Ishikawa (cell line): Measurements from ENCODE around the gene KATNIP.

Experiments used
- CEBPB ChIP-seq: IDR thresholded peaks from 2 replicates; pipeline ENCODE4 v1.6.1; 2012
- EGR1 ChIP-seq: IDR thresholded peaks from 2 replicates; pipeline ENCODE4 v1.6.1; 2012
- EP300 ChIP-seq: IDR thresholded peaks from 2 replicates; pipeline ENCODE4 v1.6.1; 2012; ENCODE audit warnings: borderline replicate concordance
- FOXM1 ChIP-seq: IDR thresholded peaks from 2 replicates; pipeline ENCODE4 v1.6.1; 2012; ENCODE audit warnings: low read depth, borderline replicate concordance
- NFIC ChIP-seq: IDR thresholded peaks from 2 replicates; pipeline ENCODE4 v1.6.1; 2012
- TF ChIP-seq, protein P1 (sequence below): IDR thresholded peaks from 2 replicates; pipeline ENCODE4 v1.6.1; 2012; ENCODE audit warnings: low read depth, mild to moderate bottlenecking

DNA sequence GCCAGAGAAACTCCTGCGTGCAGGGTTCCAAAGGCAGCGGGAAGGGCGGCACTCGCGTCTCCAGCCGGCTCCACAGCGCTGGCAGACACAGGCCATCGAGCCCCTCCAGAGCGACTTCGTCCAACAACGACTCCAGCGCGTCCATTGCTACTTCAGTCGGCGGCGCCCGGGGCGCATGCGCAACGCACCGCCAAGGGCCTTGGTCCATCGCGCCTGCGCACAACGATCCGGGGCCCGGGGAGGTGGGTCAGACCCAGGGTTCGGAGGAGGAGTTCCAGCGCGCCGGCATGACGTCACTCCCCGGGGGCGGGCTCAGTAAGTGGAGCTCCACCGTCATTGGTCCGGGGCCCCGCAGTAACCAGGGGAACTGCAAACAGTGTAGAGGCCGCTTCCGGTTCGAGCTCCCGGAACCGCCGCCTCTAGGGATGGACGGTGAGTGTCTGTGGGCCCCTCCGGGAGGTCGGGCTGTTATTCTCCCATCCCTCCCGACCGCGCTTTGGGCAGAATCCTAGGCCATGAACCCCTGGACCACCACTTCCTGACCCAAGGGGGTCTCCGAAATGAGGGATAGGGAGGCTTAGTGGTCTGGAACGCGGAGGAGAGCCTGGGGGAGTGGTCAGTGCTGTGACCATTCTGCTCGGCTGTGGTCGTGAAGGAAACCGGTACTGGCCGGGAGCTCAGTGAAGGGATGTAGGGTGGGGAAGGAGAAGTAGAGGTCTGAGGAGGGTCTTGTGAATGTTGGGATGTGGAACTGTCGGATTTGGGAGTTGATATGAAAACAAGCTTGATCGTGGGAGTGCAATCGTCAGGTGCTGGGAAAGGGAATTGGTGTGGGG, at the start of gene KATNIP, which contains the start of gene GTF3C1:
- TF ChIP-seq CEBPB (no peak), FOXM1 (no peak), EGR1 (no peak), EP300 (peak; percentile 13; the same call in 1 of the 2 replicates), NFIC (no peak)
- TF ChIP-seq, protein P1, sequence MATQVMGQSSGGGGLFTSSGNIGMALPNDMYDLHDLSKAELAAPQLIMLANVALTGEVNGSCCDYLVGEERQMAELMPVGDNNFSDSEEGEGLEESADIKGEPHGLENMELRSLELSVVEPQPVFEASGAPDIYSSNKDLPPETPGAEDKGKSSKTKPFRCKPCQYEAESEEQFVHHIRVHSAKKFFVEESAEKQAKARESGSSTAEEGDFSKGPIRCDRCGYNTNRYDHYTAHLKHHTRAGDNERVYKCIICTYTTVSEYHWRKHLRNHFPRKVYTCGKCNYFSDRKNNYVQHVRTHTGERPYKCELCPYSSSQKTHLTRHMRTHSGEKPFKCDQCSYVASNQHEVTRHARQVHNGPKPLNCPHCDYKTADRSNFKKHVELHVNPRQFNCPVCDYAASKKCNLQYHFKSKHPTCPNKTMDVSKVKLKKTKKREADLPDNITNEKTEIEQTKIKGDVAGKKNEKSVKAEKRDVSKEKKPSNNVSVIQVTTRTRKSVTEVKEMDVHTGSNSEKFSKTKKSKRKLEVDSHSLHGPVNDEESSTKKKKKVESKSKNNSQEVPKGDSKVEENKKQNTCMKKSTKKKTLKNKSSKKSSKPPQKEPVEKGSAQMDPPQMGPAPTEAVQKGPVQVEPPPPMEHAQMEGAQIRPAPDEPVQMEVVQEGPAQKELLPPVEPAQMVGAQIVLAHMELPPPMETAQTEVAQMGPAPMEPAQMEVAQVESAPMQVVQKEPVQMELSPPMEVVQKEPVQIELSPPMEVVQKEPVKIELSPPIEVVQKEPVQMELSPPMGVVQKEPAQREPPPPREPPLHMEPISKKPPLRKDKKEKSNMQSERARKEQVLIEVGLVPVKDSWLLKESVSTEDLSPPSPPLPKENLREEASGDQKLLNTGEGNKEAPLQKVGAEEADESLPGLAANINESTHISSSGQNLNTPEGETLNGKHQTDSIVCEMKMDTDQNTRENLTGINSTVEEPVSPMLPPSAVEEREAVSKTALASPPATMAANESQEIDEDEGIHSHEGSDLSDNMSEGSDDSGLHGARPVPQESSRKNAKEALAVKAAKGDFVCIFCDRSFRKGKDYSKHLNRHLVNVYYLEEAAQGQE, result no peak
